CD4-positive, alpha-beta memory T cell (primary cell): Measurements from ENCODE around the gene PMPCA. TPM values are rescaled to one million over a fixed set of nuclear protein-coding genes. Genes with fewer than 3 reads are reported as not detected.

ENCODE experiments used
- CTCF ChIA-PET: fragments of 350-600 bp; sonication (Branson Sonifier 250); formaldehyde crosslinking; loops from one replicate; lab custom pipeline; 2021; ENCODE audit warnings: inconsistent platforms; ENCODE audit not compliant: partially characterized antibody; lab: Charles Lee
- POLR2A ChIA-PET: fragments of 350-600 bp; sonication (Branson Sonifier 250); formaldehyde crosslinking; loops from one replicate; lab custom pipeline; 2021; ENCODE audit not compliant: partially characterized antibody; lab: Charles Lee
- DNase-seq, 5 donors: peaks; one replicate each; pipeline versions ENCODE4 v3.0.0 to v3.0.0-alpha.2; 2020 to 2022; ENCODE audit warnings: mixed read lengths in 1 of 5
- H3K27ac ChIP-seq: one replicate; pipeline ENCODE4 v1.7.0; 2013; ENCODE audit warnings: low read depth, low read length
- H3K27me3 ChIP-seq: 2 replicates; pipeline ENCODE4 v1.7.0; 2013; ENCODE audit warnings: mild to moderate bottlenecking, low read length, moderate library complexity; ENCODE audit not compliant: insufficient read depth
- H3K36me3 ChIP-seq: 2 replicates; pipeline ENCODE4 v1.7.0; 2013; ENCODE audit warnings: mild to moderate bottlenecking, low read length, moderate library complexity; ENCODE audit not compliant: insufficient read depth
- H3K4me1 ChIP-seq: 2 replicates; pipeline ENCODE4 v1.7.0; 2013; ENCODE audit warnings: mild to moderate bottlenecking, low read length, moderate library complexity; ENCODE audit not compliant: insufficient read depth
- H3K4me3 ChIP-seq, 2 donors: one replicate each; pipeline ENCODE4 v1.7.0; 2013; ENCODE audit warnings: low read length in 2 of 2, mild to moderate bottlenecking in 1 of 2
- H3K9me3 ChIP-seq, 2 donors: one replicate each; pipeline ENCODE4 v1.7.0; 2013; ENCODE audit warnings: low read length in 2 of 2, control low read depth in 1 of 2; ENCODE audit not compliant: control insufficient read depth in 1 of 2
- H3K27ac Mint-ChIP-seq, 7 donors: one replicate each; pipeline ENCODE4 v1.8.0; 2020 to 2021; ENCODE audit warnings: mixed read lengths in 7 of 7, mild to moderate bottlenecking in 6 of 7, inconsistent platforms in 3 of 7, moderate library complexity in 3 of 7
- H3K27me3 Mint-ChIP-seq, 2 donors: one replicate each; pipeline ENCODE4 v1.8.0; 2020 to 2021; ENCODE audit warnings: mixed read lengths in 2 of 2
- H3K36me3 Mint-ChIP-seq, 2 donors: one replicate each; pipeline ENCODE4 v1.8.0; 2020 to 2021; ENCODE audit warnings: mixed read lengths in 2 of 2, inconsistent platforms in 1 of 2, mild to moderate bottlenecking in 1 of 2
- H3K4me1 Mint-ChIP-seq, 4 donors: one replicate each; pipeline ENCODE4 v1.8.0; 2020 to 2021; ENCODE audit warnings: mixed read lengths in 4 of 4, mild to moderate bottlenecking in 1 of 4
- H3K4me3 Mint-ChIP-seq, 8 donors: one replicate each; pipeline ENCODE4 v1.8.0; 2020 to 2021; ENCODE audit warnings: mixed read lengths in 8 of 8, mild to moderate bottlenecking in 7 of 8, moderate library complexity in 6 of 8, inconsistent platforms in 3 of 8
- H3K9me3 Mint-ChIP-seq, 8 donors: one replicate each; pipeline ENCODE4 v1.8.0; 2020 to 2021; ENCODE audit warnings: mixed read lengths in 8 of 8, mild to moderate bottlenecking in 5 of 8, inconsistent platforms in 3 of 8, moderate library complexity in 1 of 8
- intact Hi-C: fragments of 100-400 bp; cut with micrococcal nuclease; formaldehyde crosslinking; loops from one replicate; pipeline ENCODE4 v1.15.1; 2023
- polyA plus RNA-seq, 2 donors: library from polyadenylated mRNA; unstranded; fragments of 300-500 nt; fragmentation: Illumina TruSeq; gene quantifications; one replicate each; pipeline ENCODE4 v1.2.3, GENCODE V29; 2021
- total RNA-seq, 2 experiments: library from RNA; stranded (reverse); gene quantifications; one replicate each; pipeline ENCODE4 v1.2.3, GENCODE V29; 2021

PMPCA gene
- total and polyA plus RNA-seq, 4 experiments from 2014 or later, result 44.2 to 73.3 (median 58.5) TPM

GRCh38 chr9:136457326-136457725 lies 46.9 kb downstream of the PMPCA start:
- no peaks in the 10 kb centered on the region for H3K27me3 Mint-ChIP-seq
- peak overlapping the region in 1 of 7 donors; percentile 41 for H3K27ac Mint-ChIP-seq
- H3K4me3 ChIP-seq, result no peak overlapping the region
- H3K36me3 Mint-ChIP-seq, result peaks cover 43 to 77% of the 10 kb centered on the region in 2 donors
- POLR2A ChIA-PET, result interaction anchor here (0.6 kb wide), 1 partner anchor 12 kb away, joined by 3 read pairs; no protein-coding TSS in a partner anchor
- intact Hi-C loops, result no loop called here
- H3K36me3 ChIP-seq, result peaks cover 83% of the 10 kb centered on the region
- no peak overlapping the region for H3K4me3 Mint-ChIP-seq
- H3K27me3 ChIP-seq, result no peaks in the 10 kb centered on the region
- H3K9me3 Mint-ChIP-seq, result no peaks in the 10 kb centered on the region
- CTCF ChIA-PET, result interaction anchor here (1.6 kb wide), 1 partner anchor 12 kb away, joined by 3 read pairs; no protein-coding TSS in a partner anchor
- DNase-seq, result peak in 1 of 5 donors; percentile 11
- peaks cover 0 to 3% (median under 1%) of the 10 kb centered on the region in 4 donors for H3K4me1 Mint-ChIP-seq
- H3K27ac ChIP-seq, result no peak overlapping the region
- no peaks in the 10 kb centered on the region for H3K9me3 ChIP-seq
- no peaks in the 10 kb centered on the region for H3K4me1 ChIP-seq

- H3K4me1 ChIP-seq, result no peaks in the 10 kb centered on the region
- Mint-ChIP-seq H3K4me3 (no peak overlapping the region), H3K9me3 (no peaks in the 10 kb centered on the region), H3K27ac (no peak overlapping the region), H3K27me3 (no peaks in the 10 kb centered on the region), H3K36me3 (peaks cover 41 to 82% of the 10 kb centered on the region in 2 donors), H3K4me1 (peaks cover 0 to 1% (median 0%) of the 10 kb centered on the region in 4 donors)
- intact Hi-C loops, result no loop called here
- POLR2A ChIA-PET, result no interaction called here
- peaks cover 89% of the 10 kb centered on the region for H3K36me3 ChIP-seq
- CTCF ChIA-PET, result interaction anchor here (1.1 kb wide), 1 partner anchor 21 kb away, joined by 3 read pairs; no protein-coding TSS in a partner anchor
- no peak overlapping the region for H3K27ac ChIP-seq
- no peaks in the 10 kb centered on the region for H3K9me3 ChIP-seq
- H3K27me3 ChIP-seq, result no peaks in the 10 kb centered on the region
- no peak overlapping the region for H3K4me3 ChIP-seq
- peak in 1 of 5 donors; percentile 30 for DNase-seq
These were observed 49.0 kb downstream of the PMPCA start for GRCh38 chr9:136459425-136459824.

- Histone ChIP-seq H3K27ac (no peak overlapping the region), H3K4me3 (no peak overlapping the region), H3K27me3 (no peaks in the 10 kb centered on the region), H3K9me3 (no peaks in the 10 kb centered on the region), H3K4me1 (no peaks in the 10 kb centered on the region), H3K36me3 (peaks cover 90% of the 10 kb centered on the region)
- no peaks in the 10 kb centered on the region for H3K9me3 Mint-ChIP-seq
- H3K4me3 Mint-ChIP-seq, result no peak overlapping the region
- intact Hi-C loops, result no loop called here
- no peaks in the 10 kb centered on the region for H3K4me1 Mint-ChIP-seq
- POLR2A ChIA-PET, result no interaction called here
- CTCF ChIA-PET, result interaction anchor here (1.1 kb wide), 1 partner anchor 171 kb away, joined by 3 read pairs; no protein-coding TSS in a partner anchor
- peak in 1 of 5 donors; percentile 17 for DNase-seq
- no peaks in the 10 kb centered on the region for H3K27me3 Mint-ChIP-seq
- peaks cover 39 to 84% of the 10 kb centered on the region in 2 donors for H3K36me3 Mint-ChIP-seq
- no peak overlapping the region for H3K27ac Mint-ChIP-seq
These were observed 50.4 kb downstream of the PMPCA start for GRCh38 chr9:136460772-136461325.

- Mint-ChIP-seq H3K4me3 (no peak overlapping the region), H3K9me3 (peaks cover 0 to 2% (median 0%) of the 10 kb centered on the region in 8 donors), H3K27ac (no peak overlapping the region), H3K27me3 (no peaks in the 10 kb centered on the region), H3K36me3 (peaks cover 39 to 81% of the 10 kb centered on the region in 2 donors), H3K4me1 (no peaks in the 10 kb centered on the region)
- intact Hi-C loops, result no loop called here
- Histone ChIP-seq H3K27ac (no peak overlapping the region), H3K9me3 (no peaks in the 10 kb centered on the region), H3K4me3 (no peak overlapping the region), H3K4me1 (no peaks in the 10 kb centered on the region), H3K27me3 (no peaks in the 10 kb centered on the region), H3K36me3 (peaks cover 90% of the 10 kb centered on the region)
- POLR2A ChIA-PET, result no interaction called here
- peak in 1 of 5 donors; percentile 28 for DNase-seq
- CTCF ChIA-PET, result interaction anchor here (0.7 kb wide), 1 partner anchor 23 kb away, joined by 3 read pairs; no protein-coding TSS in a partner anchor
These were observed 52.2 kb downstream of the PMPCA start for GRCh38 chr9:136462664-136463063.

- Histone ChIP-seq H3K27me3 (no peaks in the 10 kb centered on the region), H3K4me3 (no peak overlapping the region), H3K36me3 (peaks cover 89% of the 10 kb centered on the region), H3K4me1 (no peaks in the 10 kb centered on the region), H3K27ac (no peak overlapping the region), H3K9me3 (no peaks in the 10 kb centered on the region)
- intact Hi-C loops, result no loop called here
- no peaks in the 10 kb centered on the region for H3K4me1 Mint-ChIP-seq
- no peak for DNase-seq
- peaks cover 0 to 2% (median 0%) of the 10 kb centered on the region in 8 donors for H3K9me3 Mint-ChIP-seq
- H3K36me3 Mint-ChIP-seq, result peaks cover 42 to 80% of the 10 kb centered on the region in 2 donors
- no peaks in the 10 kb centered on the region for H3K27me3 Mint-ChIP-seq
- ChIA-PET CTCF (no interaction called here), POLR2A (no interaction called here)
- H3K4me3 Mint-ChIP-seq, result no peak overlapping the region
- H3K27ac Mint-ChIP-seq, result no peak overlapping the region
These were observed 53.1 kb downstream of the PMPCA start for GRCh38 chr9:136463578-136463977.

GRCh38 chr9:136464241-136464640 lies 53.8 kb downstream of the PMPCA start:
- Mint-ChIP-seq H3K9me3 (peaks cover 0 to 2% (median 0%) of the 10 kb centered on the region in 8 donors), H3K27me3 (no peaks in the 10 kb centered on the region), H3K4me1 (no peaks in the 10 kb centered on the region), H3K4me3 (no peak overlapping the region), H3K36me3 (peaks cover 35 to 79% of the 10 kb centered on the region in 2 donors), H3K27ac (no peak overlapping the region)
- no peaks in the 10 kb centered on the region for H3K27me3 ChIP-seq
- intact Hi-C loops, result no loop called here
- ChIA-PET CTCF (no interaction called here), POLR2A (no interaction called here)
- H3K27ac ChIP-seq, result no peak overlapping the region
- H3K4me3 ChIP-seq, result no peak overlapping the region
- no peaks in the 10 kb centered on the region for H3K4me1 ChIP-seq
- no peaks in the 10 kb centered on the region for H3K9me3 ChIP-seq
- no peak for DNase-seq
- peaks cover 90% of the 10 kb centered on the region for H3K36me3 ChIP-seq

- POLR2A ChIA-PET, result no interaction called here
- intact Hi-C loops, result no loop called here
- peaks cover 29 to 81% of the 10 kb centered on the region in 2 donors for H3K36me3 Mint-ChIP-seq
- peaks cover 94% of the 10 kb centered on the region for H3K36me3 ChIP-seq
- peak in 1 of 5 donors; percentile 13 for DNase-seq
- CTCF ChIA-PET, result no interaction called here
- no peaks in the 10 kb centered on the region for H3K4me1 Mint-ChIP-seq
- peaks cover 0 to 2% (median 0%) of the 10 kb centered on the region in 8 donors for H3K9me3 Mint-ChIP-seq
- no peak overlapping the region for H3K4me3 ChIP-seq
- H3K27me3 ChIP-seq, result no peaks in the 10 kb centered on the region
- H3K4me3 Mint-ChIP-seq, result no peak overlapping the region
- no peaks in the 10 kb centered on the region for H3K27me3 Mint-ChIP-seq
- H3K27ac Mint-ChIP-seq, result no peak overlapping the region
- H3K9me3 ChIP-seq, result no peaks in the 10 kb centered on the region
- H3K27ac ChIP-seq, result no peak overlapping the region
- no peaks in the 10 kb centered on the region for H3K4me1 ChIP-seq
These were observed 55.2 kb downstream of the PMPCA start for GRCh38 chr9:136465500-136466154.
